ENCODE data around the gene OR6J1.
A peak's percentile ranks its signal among the peaks of the same experiment; 100 is the strongest.
"Not testable (repeated sequence)": the region's sequence is repeated elsewhere in the genome, so short reads cannot be mapped to it uniquely, and the experiment has no call there.

Gene OR6J1

GRCh38 chr14:22644305-22644635 lies at the start of gene OR6J1:
TSS of gene OR6J1 (minus strand) at chr14:22644352. CDS start at chr14:22634811, 9,541 bp downstream.
- no peak for DNase-seq (ENCODE audit: low read depth)
- no peak for TF ChIP-seq CTCF (conservative IDR thresholded peaks at IDR 0.05; ENCODE audit: low read length)
- no peak within 1 kb of the TSS for H3K4me3 ChIP-seq (ENCODE audit: low read length)

GRCh38 chr14:22692194-22692593 lies 48.0 kb upstream of the OR6J1 start:
- no peak for TF ChIP-seq CTCF (conservative IDR thresholded peaks at IDR 0.05; ENCODE audit: low read length)
- DNase-seq (ENCODE audit: low read depth): no peak
- no peak overlapping the region for H3K4me3 ChIP-seq (ENCODE audit: low read length)

GRCh38 chr14:22691171-22691570 lies 47.0 kb upstream of the OR6J1 start:
- no peak overlapping the region for H3K4me3 ChIP-seq (ENCODE audit: low read length)
- DNase-seq (ENCODE audit: low read depth): peak; percentile 72
- TF ChIP-seq CTCF (conservative IDR thresholded peaks at IDR 0.05; ENCODE audit: low read length): no peak

- H3K4me3 ChIP-seq (ENCODE audit: low read length): no peak overlapping the region
- no peak for TF ChIP-seq CTCF (conservative IDR thresholded peaks at IDR 0.05; ENCODE audit: low read length)
- DNase-seq (ENCODE audit: low read depth): peak; percentile 88
Measured at GRCh38 chr14:22689199-22689598, 45.0 kb upstream of the OR6J1 start.

GRCh38 chr14:22687969-22688368 lies 43.8 kb upstream of the OR6J1 start:
- DNase-seq (ENCODE audit: low read depth); H3K4me3 ChIP-seq (ENCODE audit: low read length): not testable (repeated sequence)

- not testable (repeated sequence) for H3K4me3 ChIP-seq (ENCODE audit: low read length); DNase-seq (ENCODE audit: low read depth)
Measured at GRCh38 chr14:22686176-22686611, 42.0 kb upstream of the OR6J1 start.

- no peak for DNase-seq (ENCODE audit: low read depth)
- no peak overlapping the region for H3K4me3 ChIP-seq (ENCODE audit: low read length)
Measured at GRCh38 chr14:22685467-22685866, 41.3 kb upstream of the OR6J1 start.

GRCh38 chr14:22683428-22683827 lies 39.3 kb upstream of the OR6J1 start:
- H3K4me3 ChIP-seq (ENCODE audit: low read length); DNase-seq (ENCODE audit: low read depth): not testable (repeated sequence)

More at GRCh38 chr14:22685467-22685866, 41.3 kb upstream of the OR6J1 start:
- TF ChIP-seq CTCF (conservative IDR thresholded peaks at IDR 0.05; ENCODE audit: low read length): no peak

GRCh38 chr14:22678221-22678620 lies 34.1 kb upstream of the OR6J1 start:
- DNase-seq (ENCODE audit: low read depth): no peak
- H3K4me3 ChIP-seq (ENCODE audit: low read length): no peak overlapping the region
- no peak for TF ChIP-seq CTCF (conservative IDR thresholded peaks at IDR 0.05; ENCODE audit: low read length)

GRCh38 chr14:22677551-22677950 lies 33.4 kb upstream of the OR6J1 start:
- not testable (repeated sequence) for H3K4me3 ChIP-seq (ENCODE audit: low read length); DNase-seq (ENCODE audit: low read depth)
